ENCODE results near the gene KIF1C. TPM values are rescaled to one million over a fixed set of nuclear protein-coding genes. Genes with fewer than 3 reads are reported as not detected.

KIF1C gene
- total RNA-seq, 1 donor from 2014 or later = 105 TPM

DNA sequence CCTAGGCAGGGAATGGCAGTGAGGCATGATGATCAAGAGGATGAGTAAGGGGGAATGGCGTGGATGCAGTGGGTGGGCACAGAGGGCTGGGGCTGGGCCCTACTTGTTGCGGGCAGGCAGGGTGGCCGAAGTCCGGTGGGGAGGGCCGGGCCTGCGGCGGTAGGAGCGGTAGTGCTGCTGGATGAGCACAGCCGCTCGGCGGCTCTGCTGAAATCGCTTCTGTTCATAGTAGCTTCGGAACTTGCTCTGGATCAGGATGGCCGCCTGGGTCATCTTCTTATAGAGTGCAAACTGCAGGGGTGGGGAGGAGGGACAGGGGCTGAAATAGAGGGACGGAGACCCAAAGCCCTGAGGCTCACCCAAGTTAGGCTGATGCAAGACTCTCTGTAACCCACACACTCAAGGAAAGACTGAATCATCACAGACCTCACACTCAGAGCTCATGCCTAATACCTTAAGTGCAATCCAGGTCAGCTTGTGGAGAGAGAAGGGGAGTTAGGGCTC is 28.7 kb upstream of the KIF1C start:
- peak; percentile 40 for DNase-seq

- DNase-seq = no peak
Measured at GRCh38 chr17:4969551-4970173, 28.1 kb upstream of the KIF1C start.

DNA sequence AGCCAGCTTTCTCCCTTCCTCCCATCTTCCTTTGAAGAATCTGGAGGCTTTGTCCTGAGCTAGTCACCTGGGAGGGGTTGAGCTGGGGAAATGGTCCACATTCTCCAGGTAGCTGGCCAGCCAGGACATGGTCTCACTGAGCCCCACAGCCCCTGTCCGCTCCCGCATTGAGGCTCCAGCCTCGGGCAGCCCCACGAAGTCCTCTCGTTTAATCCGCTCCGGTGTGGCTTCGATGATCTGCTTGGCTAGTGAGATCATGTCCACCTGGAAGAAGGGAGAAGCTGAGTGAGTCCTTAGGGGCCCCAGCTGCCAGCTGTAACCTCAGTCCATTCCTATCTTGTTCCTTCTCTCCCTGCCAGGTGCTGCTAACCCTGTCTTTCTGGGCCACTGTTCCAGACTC is 27.5 kb upstream of the KIF1C start:
- DNase-seq = no peak

DNA sequence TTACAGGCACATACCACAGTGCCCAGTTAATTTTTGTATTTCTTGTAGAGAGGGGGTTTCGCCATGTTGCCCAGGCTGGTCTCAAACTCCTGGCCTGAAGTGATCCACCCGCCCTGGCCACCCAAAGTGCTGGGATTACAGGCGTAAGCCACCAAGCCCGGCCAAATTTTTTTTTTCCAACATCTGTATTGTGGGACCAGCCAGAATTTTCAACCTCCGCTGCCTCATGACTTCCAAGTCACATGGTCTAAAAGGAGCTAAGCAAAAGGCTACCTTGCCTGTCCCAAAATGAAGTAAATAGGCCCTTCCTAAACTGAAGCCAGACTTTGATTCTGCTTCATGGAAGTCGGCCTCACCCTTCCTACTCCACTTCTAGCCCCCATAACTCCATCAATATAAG is 25.9 kb upstream of the KIF1C start:
- DNase-seq = no peak

DNA sequence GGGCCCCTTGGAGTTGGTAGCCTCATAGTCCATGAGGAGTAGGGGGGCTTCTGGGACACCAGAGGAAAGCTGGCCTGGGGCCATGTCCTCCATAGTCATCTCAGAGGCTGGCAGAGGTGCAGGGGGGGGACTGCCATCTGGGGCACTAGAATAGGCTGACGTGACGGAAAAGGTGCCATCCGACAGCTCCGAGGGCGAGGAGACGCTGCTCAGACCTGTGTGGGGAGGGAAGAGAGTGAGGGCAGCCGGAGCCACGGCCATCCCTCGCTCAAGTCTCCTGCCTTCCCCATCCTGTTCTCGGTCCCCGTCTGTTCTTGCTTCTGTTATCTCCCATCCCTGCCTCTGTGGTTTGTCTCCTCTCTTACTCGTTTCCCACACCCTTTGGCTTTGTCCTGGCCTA is 25.4 kb upstream of the KIF1C start:
- DNase-seq = no peak

DNA sequence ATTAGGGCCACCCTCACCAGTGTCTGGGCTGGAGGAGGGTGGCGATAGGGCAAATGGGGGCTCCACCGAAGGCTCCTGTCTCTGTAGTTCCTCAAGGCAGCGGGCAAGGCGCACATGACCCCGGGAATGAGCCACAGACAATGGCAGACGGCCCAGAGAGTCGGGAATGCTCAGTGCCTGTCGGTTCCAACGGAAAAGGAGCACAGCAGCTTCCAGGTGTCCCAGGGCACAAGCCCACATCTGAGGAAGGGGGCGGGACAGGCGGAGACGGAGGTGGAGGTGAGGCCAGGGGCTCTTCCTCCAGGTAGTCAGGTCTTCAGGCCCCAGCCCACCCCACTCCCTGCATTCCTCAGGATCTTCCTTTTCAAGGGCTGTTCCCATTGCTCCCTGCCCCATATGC is 25.0 kb upstream of the KIF1C start:
- DNase-seq = no peak

DNA sequence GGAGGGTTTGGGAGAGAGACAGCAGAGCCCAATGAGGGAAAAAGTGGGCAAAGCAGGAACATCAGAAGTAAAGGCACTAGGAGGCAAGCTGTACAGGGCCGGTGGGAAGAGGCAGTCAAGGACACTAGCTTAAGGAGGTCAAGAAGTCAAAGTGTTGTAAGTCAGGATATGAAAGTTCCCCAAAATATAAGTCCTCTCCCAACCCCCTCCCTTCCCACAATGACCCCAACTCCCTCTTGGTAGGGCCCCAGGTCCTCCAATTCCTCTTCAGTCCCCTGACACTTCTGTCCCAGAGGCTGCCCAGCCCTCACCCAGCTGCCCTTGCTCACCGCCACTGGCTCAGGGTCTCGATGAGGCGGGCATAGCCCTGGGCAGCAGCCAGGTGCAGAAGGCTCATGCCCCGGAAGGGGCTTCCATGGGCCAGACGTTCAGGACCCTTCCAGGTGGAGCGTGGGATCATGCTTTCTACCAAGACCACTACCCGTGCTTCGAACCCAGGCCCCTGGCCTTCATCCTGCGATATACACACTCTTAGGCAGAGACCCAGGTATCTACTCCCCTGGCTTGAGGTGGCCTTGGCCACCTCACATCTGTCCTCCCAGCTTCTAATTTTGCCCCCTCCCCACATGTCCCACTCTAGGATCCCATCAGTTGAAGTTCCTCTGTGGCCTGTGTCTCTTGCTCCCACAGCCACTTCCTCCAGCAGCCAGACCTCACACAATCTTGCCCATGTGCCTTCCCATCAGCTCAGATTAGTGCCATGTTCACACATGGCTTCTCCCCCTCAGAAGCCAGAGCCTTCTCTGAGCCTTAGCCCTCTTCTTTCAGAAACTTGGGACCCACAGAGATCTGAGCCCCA is 24.3 kb upstream of the KIF1C start:
- DNase-seq = no peak

- DNase-seq = no peak
Measured at GRCh38 chr17:4974115-4974670, 23.6 kb upstream of the KIF1C start.

GRCh38 chr17:4978726-4979125 is 19.0 kb upstream of the KIF1C start:
- no peak for DNase-seq

GRCh38 chr17:4980644-4981216 is 17.0 kb upstream of the KIF1C start:
- DNase-seq = peak; percentile 77

GRCh38 chr17:4982305-4982704 is 15.4 kb upstream of the KIF1C start:
- no peak for DNase-seq

GRCh38 chr17:4986403-4986802 is 11.3 kb upstream of the KIF1C start:
- DNase-seq = peak; percentile 64

DNA sequence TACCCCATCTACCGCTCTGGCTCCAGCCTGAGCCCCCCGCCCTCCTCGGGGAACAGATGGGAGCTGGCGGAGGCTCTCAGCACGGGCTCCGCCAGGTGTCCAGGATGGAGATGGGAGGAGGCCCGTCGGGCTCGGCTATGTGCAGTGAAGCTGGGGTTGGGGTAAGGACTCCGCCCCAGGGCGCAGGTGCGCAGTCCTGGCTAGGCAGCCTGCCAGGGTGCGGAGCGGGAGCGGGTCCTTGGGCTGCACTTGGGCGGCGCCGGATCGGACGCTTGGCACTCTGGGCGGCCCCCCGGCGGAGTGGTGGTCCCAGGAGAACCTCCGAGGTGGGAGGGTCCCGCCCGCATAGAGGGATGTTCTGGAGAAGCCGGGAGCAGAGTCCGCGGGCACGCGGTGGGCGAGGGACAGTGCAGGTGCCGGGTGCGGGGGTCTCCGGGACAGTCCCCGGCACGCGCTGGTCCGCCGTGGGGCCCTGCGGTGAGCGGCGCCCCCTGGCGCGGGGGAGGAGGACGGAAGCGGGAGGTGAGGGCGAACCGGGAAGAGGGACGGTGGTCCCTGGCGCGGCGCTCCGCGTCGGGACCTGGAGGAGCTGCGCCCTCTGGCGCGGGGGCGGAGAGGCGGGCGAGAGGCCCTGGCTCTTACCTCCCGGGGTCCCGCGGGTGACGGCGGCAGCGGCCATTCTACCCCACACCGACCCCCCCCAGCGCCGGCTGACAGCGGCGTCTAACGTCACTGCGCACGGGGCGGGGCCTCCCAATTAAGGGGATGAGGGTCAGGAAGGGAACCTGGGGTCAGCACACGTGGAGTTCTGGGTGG is 10.6 kb upstream of the KIF1C start, which contains the start of gene CAMTA2:
CAMTA2 (minus strand) TSS at position 725 of the 816 bp plus-strand sequence. CDS start 1,453 bp downstream, outside the sequence.
- DNase-seq = peak; percentile 81

DNA sequence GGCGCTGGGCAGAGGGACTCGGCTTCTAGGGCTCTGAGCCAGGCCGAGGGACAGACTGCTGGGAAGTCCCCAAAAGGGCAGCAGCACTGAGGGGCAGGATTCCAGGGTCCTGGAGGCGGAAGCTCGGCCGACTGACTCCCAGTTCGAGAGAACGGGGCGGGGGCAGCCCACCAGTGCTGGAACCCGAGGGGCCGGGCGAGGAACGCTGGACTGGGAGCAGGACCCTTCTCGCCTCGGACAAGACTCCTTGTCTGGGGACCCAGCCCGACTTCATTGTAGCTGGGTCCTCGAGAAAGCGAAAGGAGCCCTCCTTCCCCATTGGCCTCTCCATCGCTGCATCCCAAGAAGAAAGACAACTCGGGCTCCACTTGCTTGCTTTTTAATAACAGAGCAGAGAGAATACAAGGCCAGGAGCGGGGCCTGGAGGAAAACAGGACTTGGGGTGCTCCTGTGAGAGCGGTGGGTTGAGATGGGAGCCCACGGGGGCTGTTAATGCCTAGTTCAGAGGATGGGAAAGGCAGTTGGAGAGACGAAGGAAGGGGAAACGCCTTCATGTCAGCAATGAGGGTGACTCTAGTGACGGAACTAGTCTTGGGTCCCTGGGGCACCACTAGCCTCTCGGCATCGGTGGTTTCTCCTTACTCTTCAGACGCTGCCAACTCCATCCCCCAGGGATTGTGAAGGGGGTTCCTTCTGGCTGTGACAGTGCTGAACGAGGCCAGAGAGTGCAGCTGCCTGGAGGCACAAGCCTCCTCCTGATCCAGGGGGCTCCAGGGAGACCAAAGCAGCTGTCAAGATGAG is 9.8 kb upstream of the KIF1C start:
- DNase-seq = peak; percentile 22

DNA sequence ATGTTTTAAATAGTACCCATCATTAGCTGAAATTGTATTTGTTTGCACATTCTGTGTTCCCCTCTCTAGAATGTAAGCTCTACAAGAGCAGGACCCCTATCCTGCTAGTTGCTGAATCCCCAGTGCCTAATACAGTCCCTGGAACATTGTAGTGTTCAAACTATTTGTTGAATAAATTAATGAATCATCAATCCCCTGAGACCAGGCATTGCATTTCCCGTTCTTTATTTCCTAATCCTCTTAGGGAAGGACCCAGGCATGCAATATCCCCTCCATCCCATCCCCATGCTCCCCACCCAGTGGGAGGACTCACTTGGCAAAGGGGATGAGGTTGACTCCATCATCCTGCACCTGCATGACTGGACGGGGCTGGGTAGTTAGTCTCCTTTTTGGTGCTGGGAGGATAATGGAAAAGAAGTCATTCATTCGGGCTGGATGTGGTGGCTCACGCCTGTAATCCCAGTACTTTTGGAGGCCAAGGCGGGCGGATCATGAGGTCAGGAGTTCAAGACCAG is 3.6 kb upstream of the KIF1C start:
- no peak for DNase-seq

- DNase-seq = peak; percentile 50
Measured at GRCh38 chr17:4998027-4998731, 429 bp downstream of the KIF1C start.

- DNase-seq = peak; percentile 15
Measured at GRCh38 chr17:4998732-4999429, 1.1 kb downstream of the KIF1C start.

GRCh38 chr17:4999430-5000093 is 1.8 kb downstream of the KIF1C start:
- no peak for DNase-seq

- DNase-seq = no peak
Measured at GRCh38 chr17:5000237-5000639, 2.5 kb downstream of the KIF1C start.

Data from dermis blood vessel endothelial cell (primary cell).